ENCODE data around the gene CREB5. TPM values are rescaled to one million over a fixed set of nuclear protein-coding genes. Genes with fewer than 3 reads are reported as not detected.

CREB5 gene
- total RNA-seq, 1 donor from 2014 or later, result 25.7 TPM

DNA sequence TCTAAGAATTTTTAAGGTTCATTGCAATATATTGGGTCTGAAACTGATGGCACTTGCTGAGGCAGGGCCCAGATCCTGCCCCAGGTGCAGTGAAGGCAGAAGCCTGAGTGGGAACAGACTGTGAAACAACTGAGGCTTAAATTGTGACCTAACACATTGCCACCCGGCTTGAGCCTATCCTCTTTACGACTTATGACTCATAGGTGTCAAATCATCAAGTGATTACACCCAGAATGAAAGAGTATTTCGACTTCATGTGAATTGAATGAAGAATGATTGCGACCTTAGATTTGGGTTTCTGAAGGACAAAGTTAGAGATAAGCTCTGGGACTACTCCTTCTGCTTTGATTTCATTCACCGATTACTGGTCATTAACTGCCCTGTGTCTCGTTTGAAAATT, 200.9 kb downstream of the CREB5 start:
- DNase-seq (ENCODE audit: low read depth), result no peak
- H3K4me3 ChIP-seq (ENCODE audit: low read depth, low read length), result no peak overlapping the region
- TF ChIP-seq, protein P1, sequence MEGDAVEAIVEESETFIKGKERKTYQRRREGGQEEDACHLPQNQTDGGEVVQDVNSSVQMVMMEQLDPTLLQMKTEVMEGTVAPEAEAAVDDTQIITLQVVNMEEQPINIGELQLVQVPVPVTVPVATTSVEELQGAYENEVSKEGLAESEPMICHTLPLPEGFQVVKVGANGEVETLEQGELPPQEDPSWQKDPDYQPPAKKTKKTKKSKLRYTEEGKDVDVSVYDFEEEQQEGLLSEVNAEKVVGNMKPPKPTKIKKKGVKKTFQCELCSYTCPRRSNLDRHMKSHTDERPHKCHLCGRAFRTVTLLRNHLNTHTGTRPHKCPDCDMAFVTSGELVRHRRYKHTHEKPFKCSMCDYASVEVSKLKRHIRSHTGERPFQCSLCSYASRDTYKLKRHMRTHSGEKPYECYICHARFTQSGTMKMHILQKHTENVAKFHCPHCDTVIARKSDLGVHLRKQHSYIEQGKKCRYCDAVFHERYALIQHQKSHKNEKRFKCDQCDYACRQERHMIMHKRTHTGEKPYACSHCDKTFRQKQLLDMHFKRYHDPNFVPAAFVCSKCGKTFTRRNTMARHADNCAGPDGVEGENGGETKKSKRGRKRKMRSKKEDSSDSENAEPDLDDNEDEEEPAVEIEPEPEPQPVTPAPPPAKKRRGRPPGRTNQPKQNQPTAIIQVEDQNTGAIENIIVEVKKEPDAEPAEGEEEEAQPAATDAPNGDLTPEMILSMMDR (conservative IDR thresholded peaks at IDR 0.05; ENCODE audit: low read depth, low read length), result no peak

DNA sequence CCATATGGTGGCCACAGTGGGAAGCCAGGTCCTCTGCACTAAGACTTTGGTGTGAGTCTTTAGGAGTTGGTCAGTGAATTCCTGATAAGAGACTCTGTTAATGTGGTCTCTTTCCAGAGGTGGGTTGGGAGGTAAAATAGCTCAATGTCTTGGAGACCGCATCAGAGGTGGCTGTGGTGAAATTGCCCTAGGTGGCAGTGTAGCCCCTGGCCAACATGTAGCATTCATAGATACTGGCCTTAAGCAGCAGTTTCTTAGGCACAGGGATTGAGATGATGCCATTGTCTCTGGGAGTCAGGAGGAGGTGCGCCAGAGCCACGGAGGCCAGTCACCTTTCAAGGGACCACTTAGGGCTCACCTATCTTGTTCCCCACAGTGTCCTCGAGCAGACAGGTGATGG, 202.8 kb downstream of the CREB5 start:
- no peak for DNase-seq (ENCODE audit: low read depth)
- TF ChIP-seq, protein P1 (conservative IDR thresholded peaks at IDR 0.05; ENCODE audit: low read depth, low read length), result peak; percentile 35
- no peak overlapping the region for H3K4me3 ChIP-seq (ENCODE audit: low read depth, low read length)

DNA sequence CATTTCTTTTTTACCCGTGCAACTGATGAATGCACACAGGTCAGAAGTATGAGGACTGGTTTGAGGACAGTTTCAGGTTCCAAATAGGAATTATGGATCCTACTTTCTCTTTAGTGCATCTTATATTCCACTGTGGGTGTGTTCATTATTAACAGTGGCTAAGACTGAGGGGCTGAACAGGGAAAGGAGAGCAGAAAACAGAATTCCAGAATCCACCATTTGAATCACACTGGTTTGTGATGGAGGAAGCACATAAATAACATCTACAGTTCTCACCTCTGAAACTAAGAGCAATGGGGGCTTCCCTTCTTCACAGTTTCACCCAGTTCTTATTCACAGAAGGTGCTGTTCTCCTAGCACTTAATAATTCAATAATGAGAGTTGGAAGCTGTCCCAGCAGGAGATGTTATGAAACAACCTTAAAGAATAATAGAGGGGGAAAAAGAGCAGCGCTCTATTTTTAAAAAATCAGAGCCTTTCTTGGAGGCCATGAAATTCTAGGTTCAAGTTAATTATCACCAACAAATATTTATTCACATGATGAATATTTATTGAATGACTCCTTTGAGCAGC, 205.1 kb downstream of the CREB5 start:
- no peak for DNase-seq (ENCODE audit: low read depth)
- TF ChIP-seq, protein P1 (conservative IDR thresholded peaks at IDR 0.05; ENCODE audit: low read depth, low read length), result no peak
- H3K4me3 ChIP-seq (ENCODE audit: low read depth, low read length), result no peak overlapping the region

DNA sequence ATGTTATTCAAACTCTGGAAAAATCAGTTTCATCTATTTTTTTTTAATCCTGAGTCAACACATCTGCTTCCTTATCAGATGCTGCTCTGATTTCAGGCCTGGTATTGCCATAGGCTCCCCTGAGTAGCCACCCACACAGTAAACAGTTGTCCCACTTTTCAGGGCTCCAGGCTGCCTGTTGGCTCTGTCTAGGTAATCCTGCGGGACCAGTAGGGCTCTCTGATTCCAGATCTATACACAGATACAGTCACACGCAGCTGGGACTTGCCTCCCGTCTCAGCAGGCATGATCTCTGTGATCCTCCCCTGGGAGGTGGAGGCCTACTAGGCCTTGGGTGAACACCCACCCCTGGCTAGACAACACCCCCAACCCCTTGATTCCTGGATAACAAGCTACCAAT, 206.1 kb downstream of the CREB5 start:
- TF ChIP-seq, protein P1 (conservative IDR thresholded peaks at IDR 0.05; ENCODE audit: low read depth, low read length), result no peak
- DNase-seq (ENCODE audit: low read depth), result no peak
- no peak overlapping the region for H3K4me3 ChIP-seq (ENCODE audit: low read depth, low read length)

DNA sequence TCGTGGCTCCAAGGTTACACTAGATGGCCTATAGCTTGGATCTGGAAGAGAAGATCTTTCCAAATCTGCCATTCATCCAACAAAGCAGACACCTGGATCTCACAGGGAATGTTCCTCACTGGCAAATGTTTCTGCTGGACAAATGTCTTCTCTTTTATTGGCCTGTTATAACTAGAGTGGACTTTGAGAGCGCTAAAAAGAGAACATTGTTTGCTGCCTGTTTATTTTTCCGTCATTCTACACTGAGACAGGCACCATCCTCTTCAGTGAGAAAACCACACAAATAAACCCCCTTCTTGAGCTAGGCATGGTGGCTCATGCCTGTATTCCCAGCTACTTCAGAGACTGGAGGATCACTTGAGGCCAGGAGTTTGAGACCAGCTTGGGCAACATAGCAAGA, 206.9 kb downstream of the CREB5 start:
- H3K4me3 ChIP-seq (ENCODE audit: low read depth, low read length), result no peak overlapping the region
- TF ChIP-seq, protein P1 (conservative IDR thresholded peaks at IDR 0.05; ENCODE audit: low read depth, low read length), result no peak
- no peak for DNase-seq (ENCODE audit: low read depth)

DNA sequence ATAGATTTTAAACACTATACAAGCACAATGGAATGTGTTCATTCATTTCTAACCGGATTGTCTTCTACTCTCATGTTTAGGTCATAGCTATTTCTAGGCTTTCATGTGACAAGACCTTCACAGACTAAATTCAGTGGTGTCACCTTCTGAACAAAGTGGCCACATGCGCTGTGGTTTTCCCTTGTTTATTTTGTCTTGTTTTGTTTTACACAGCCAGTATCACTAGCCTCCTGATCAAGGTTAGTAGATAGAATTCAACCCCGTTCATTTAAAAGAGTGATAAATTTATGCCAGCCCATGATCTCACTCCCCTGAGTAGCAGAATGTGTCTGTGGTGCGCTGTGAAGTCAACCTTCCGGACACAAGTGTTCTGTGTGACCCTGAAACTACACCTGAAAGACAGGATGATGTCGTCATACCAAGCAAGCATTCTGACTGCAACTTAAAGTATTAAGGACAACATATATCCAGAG, 209.1 kb downstream of the CREB5 start:
- H3K4me3 ChIP-seq (ENCODE audit: low read depth, low read length), result no peak overlapping the region
- DNase-seq (ENCODE audit: low read depth), result no peak
- TF ChIP-seq, protein P1 (conservative IDR thresholded peaks at IDR 0.05; ENCODE audit: low read depth, low read length), result no peak

DNA sequence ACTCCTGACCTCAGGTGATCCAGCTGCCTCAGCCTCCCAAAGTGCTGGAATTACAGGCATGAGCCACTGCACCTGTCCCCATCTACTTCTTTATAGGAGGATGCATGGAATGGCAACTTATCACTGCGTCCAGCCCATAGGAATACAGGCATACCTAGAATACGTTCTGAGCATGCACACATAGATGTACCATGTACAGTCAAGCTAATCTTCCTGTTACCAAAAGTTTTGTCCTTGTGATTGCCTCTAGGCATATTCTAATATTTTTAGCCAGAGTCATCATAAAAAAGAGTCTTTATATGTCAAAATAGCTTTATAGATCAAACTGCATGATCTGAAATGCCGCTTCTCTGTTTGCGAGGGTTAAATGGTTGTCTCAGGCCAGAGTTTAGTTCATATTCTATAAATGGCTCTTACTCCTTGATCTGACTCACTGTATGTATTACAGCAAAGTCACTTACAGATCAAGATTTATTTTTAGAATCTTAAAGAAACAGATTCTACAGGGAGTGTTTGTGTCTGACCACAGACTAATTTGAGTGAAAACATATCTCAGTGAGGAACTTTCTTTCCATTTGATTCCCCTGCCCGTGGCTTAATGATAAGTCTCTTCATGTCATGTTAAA, 210.9 kb downstream of the CREB5 start:
- no peak for DNase-seq (ENCODE audit: low read depth)
- TF ChIP-seq, protein P1 (conservative IDR thresholded peaks at IDR 0.05; ENCODE audit: low read depth, low read length), result no peak
- no peak overlapping the region for H3K4me3 ChIP-seq (ENCODE audit: low read depth, low read length)
